ENCODE data around the gene MYO5B.

DNA sequence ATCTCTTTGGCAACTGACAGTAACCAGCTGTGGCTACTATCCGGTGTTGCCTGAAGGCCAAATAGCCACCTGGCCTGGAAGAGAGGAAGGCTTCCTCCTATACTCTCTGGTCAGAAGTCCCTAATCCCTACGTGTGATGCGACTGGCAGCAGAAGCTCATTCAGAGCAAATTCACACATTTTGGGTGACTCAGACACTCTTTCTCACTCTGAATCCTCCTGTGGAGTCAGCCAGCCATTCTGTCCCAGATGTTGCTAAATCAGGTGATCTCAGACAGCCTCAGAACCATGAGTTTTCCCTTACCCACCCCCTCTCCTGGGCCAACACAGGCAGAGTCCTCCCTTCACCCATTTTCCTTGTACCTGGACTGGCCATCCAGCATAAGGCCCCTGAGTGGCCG lies 36.7 kb upstream of the MYO5B start:
- TF ChIP-seq, protein P1, sequence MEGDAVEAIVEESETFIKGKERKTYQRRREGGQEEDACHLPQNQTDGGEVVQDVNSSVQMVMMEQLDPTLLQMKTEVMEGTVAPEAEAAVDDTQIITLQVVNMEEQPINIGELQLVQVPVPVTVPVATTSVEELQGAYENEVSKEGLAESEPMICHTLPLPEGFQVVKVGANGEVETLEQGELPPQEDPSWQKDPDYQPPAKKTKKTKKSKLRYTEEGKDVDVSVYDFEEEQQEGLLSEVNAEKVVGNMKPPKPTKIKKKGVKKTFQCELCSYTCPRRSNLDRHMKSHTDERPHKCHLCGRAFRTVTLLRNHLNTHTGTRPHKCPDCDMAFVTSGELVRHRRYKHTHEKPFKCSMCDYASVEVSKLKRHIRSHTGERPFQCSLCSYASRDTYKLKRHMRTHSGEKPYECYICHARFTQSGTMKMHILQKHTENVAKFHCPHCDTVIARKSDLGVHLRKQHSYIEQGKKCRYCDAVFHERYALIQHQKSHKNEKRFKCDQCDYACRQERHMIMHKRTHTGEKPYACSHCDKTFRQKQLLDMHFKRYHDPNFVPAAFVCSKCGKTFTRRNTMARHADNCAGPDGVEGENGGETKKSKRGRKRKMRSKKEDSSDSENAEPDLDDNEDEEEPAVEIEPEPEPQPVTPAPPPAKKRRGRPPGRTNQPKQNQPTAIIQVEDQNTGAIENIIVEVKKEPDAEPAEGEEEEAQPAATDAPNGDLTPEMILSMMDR (IDR thresholded peaks at IDR 0.05; ENCODE audit: poor library complexity), result no peak
- no peak for TF ChIP-seq EZH2 (IDR thresholded peaks at IDR 0.05; ENCODE audit: borderline replicate concordance)

Measured in hepatocyte (in vitro differentiated cells).